Colon (tissue), 2 donors: Measurements from ENCODE around the gene TMEM88.
"Not testable (repeated sequence)": the region's sequence is repeated elsewhere in the genome, so short reads cannot be mapped to it uniquely, and the experiment has no call there.

Experiments used
- FAIRE-seq: peaks from 2 replicates; lab custom pipeline; 2012; peaks lifted over from hg19 to GRCh38; lab: Jason Lieb, UNC
- donor health status: control.
- donor health status: control.

TMEM88 gene

GRCh38 chr17:7854851-7855659 is at the start of gene TMEM88:
TSS of gene TMEM88 (plus strand) at chr17:7855066. CDS start at chr17:7855075, 9 bp downstream.
- FAIRE-seq, result no peak

GRCh38 chr17:7806587-7806986 is 48.3 kb upstream of the TMEM88 start:
- no peak for FAIRE-seq

- FAIRE-seq, result no peak
Measured at GRCh38 chr17:7807206-7807605, 47.7 kb upstream of the TMEM88 start.

GRCh38 chr17:7809086-7809790 is 45.6 kb upstream of the TMEM88 start:
- no peak for FAIRE-seq

- FAIRE-seq, result not testable (repeated sequence)
Measured at GRCh38 chr17:7809791-7810343, 45.0 kb upstream of the TMEM88 start.

GRCh38 chr17:7811251-7811650 is 43.6 kb upstream of the TMEM88 start:
- no peak for FAIRE-seq

GRCh38 chr17:7814969-7815368 is 39.9 kb upstream of the TMEM88 start:
- no peak for FAIRE-seq

- no peak for FAIRE-seq
Measured at GRCh38 chr17:7816926-7817642, 37.8 kb upstream of the TMEM88 start.

GRCh38 chr17:7817643-7817964 is 37.3 kb upstream of the TMEM88 start:
- FAIRE-seq, result no peak

GRCh38 chr17:7818026-7818425 is 36.8 kb upstream of the TMEM88 start:
- FAIRE-seq, result no peak

GRCh38 chr17:7818746-7819645 is 35.9 kb upstream of the TMEM88 start:
- FAIRE-seq, result no peak

GRCh38 chr17:7820231-7820630 is 34.6 kb upstream of the TMEM88 start:
- no peak for FAIRE-seq

- no peak for FAIRE-seq
Measured at GRCh38 chr17:7822126-7822525, 32.7 kb upstream of the TMEM88 start.

GRCh38 chr17:7823581-7824001 is 31.3 kb upstream of the TMEM88 start:
- FAIRE-seq, result no peak

- FAIRE-seq, result no peak
Measured at GRCh38 chr17:7824021-7824924, 30.6 kb upstream of the TMEM88 start.

- no peak for FAIRE-seq
Measured at GRCh38 chr17:7825206-7825990, 29.5 kb upstream of the TMEM88 start.

GRCh38 chr17:7830616-7831015 is 24.2 kb upstream of the TMEM88 start:
- FAIRE-seq, result no peak

GRCh38 chr17:7831233-7831632 is 23.6 kb upstream of the TMEM88 start:
- no peak for FAIRE-seq

GRCh38 chr17:7832431-7832830 is 22.4 kb upstream of the TMEM88 start:
- no peak for FAIRE-seq
